HG03520 (cell line): ENCODE results near the gene KRTAP5-6.
"Not testable (repeated sequence)": the region's sequence is repeated elsewhere in the genome, so short reads cannot be mapped to it uniquely, and the experiment has no call there.

ENCODE experiments used
- ATAC-seq: cut with Tn5 transposase; IDR thresholded peaks from one replicate; pipeline ENCODE4 v1.9.1; 2021; ENCODE audit warnings: mild to moderate bottlenecking, moderate library complexity; ENCODE audit not compliant: unreplicated experiment

KRTAP5-6 gene

GRCh38 chr11:1683216-1683615, 13.8 kb upstream of the KRTAP5-6 start:
- ATAC-seq: not testable (repeated sequence)

GRCh38 chr11:1683904-1684572, 13.0 kb upstream of the KRTAP5-6 start:
- ATAC-seq: not testable (repeated sequence)

- not testable (repeated sequence) for ATAC-seq
Observed at GRCh38 chr11:1684886-1685874, 11.8 kb upstream of the KRTAP5-6 start.

- ATAC-seq: not testable (repeated sequence)
Observed at GRCh38 chr11:1686220-1686619, 10.8 kb upstream of the KRTAP5-6 start.

- not testable (repeated sequence) for ATAC-seq
Observed at GRCh38 chr11:1688336-1688947, 8.6 kb upstream of the KRTAP5-6 start.

GRCh38 chr11:1689250-1690166, 7.5 kb upstream of the KRTAP5-6 start:
- ATAC-seq: not testable (repeated sequence)

- no peak for ATAC-seq
Observed at GRCh38 chr11:1690167-1691025, 6.6 kb upstream of the KRTAP5-6 start.

- ATAC-seq: no peak
Observed at GRCh38 chr11:1691026-1691877, 5.7 kb upstream of the KRTAP5-6 start.

- ATAC-seq: no peak
Observed at GRCh38 chr11:1691878-1692707, 4.9 kb upstream of the KRTAP5-6 start.

- ATAC-seq: no peak
Observed at GRCh38 chr11:1692708-1693326, 4.2 kb upstream of the KRTAP5-6 start.

GRCh38 chr11:1693327-1694063, 3.5 kb upstream of the KRTAP5-6 start:
- no peak for ATAC-seq

GRCh38 chr11:1694064-1694845, 2.7 kb upstream of the KRTAP5-6 start:
- ATAC-seq: peak; percentile 50

- ATAC-seq: no peak
Observed at GRCh38 chr11:1694846-1695547, 2.0 kb upstream of the KRTAP5-6 start.

GRCh38 chr11:1695548-1696108, 1.4 kb upstream of the KRTAP5-6 start:
- no peak for ATAC-seq

- ATAC-seq: no peak
Observed at GRCh38 chr11:1699771-1700170, 2.8 kb downstream of the KRTAP5-6 start.
